SW480 (cell line): Measurements from ENCODE around the gene ESRRG.

Experiments used
- DNase-seq: peaks from one replicate; pipeline ENCODE4 v3.0.0-alpha.2; 2016; ENCODE audit warnings: low spot score

ESRRG gene

DNA sequence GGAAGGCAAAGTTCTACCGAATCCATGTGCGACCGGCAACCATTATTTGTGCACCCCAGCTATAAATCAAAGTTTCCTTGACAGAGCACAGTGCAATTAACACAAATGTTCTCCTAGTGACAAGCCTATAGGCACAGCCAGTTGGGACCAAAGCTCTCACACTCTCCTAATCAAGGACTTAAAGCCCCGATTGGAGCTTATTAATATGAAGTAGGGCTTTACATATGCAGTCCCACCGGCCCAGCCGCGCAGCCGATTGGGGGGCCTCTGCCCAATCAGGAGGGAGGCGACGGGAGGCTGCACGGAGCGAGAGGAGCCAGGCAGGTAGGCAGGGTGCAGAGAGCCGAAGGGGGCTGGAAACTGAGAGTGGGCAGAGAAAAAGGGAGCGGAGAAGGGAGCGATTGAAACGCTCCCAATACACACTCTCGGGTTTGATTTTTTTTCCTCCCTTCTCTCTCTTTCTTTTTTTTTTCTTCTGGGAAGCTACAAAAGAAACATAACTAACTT, at the start of gene ESRRG:
Gene ESRRG, minus strand, starts transcription at position 156 of the 507 bp plus-strand sequence. Its CDS starts 130 bp downstream, at position 26.
- peak; percentile 90 for DNase-seq

DNA sequence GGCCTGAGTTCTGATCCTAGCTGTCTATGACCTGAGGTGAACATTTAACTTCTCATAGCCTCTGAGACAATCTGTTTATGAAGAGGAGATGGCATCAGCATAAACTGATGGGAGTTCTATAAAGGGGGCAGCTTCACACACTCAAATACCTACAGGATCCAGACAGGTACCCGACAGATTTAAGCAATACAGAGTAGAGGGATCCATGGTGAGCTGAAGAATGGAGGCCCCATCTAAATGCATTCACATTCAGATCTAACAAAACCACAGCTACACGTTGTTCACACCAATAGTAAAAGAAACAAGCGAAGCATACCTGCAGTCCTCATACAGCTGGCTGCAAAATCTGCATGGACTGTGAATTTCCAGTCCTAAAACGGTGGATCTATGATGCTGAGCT, 48.7 kb upstream of the ESRRG start:
- DNase-seq, result no peak

DNA sequence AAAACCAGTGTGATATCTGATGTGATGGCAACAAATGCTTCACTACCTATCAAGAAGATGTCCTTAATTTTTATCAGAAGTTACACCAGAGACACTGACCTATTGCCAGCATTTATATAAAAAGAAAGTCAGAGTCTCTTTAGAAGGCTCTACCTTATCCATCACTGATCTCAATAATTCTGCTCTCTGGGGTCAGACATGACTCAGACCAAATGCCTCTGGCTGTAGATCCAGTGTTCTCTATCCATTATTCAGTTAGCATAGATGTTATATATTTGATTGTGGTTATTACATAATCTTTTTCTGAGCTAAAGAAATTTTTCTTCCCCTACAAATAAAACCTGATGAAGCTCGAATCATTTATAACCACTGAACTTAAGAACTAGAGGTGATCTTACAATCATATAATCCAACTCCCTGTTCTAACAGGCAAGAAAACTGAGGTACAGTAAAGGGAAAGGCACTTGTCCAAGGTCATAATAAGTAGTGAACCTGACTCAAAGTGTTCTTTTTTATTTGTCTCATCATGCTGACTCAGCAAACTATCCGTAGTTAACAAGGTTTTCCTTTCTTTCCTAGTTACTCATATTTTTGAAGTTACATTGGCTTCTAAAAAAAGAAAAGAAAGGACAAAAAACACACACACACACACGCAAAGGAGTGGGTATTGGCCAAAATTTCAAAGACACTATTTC, 43.6 kb upstream of the ESRRG start:
- DNase-seq, result no peak

DNA sequence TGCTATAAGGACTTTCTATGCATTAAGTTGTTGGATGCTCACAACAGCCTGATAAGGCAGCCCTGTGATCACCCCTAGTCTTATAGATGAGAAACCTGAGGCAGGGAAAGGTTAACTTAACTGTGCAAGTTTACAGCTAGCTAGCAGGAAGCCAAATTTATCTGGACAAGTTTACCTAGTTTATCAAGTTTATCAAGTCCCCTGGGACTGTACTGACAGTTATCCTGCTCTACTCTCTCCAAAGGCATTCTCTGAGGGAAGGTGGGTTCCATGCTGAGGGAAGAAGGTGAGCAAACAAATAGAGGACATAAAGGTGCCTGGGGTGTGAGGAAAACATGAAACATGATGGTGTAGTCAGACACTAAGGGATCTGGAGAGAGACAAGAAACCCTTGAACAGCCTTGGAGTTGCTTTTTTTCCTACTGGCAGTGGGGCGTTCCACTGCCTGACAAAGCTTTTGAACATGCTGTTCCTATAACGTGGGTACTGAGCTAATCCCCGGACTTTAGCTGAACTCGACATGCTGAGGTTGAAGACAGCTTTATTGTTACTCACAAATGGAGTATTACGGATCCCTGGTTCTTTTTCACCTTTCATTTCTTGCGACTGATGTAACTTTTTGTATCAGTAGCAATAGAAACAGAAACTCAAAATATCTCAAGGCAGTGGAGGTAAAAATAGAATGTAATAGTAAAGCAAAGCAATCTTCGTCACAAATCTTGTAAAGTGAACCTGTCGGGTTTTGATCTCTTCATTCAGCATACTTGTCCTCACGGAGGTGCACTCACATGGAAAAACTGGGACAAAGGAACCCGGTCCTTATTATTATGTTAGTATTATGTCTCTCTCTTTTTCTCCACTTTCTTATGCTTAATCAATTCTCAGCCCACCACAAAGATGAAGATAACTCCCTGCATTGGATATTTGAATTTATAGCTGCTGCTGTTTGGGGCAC, 42.4 kb upstream of the ESRRG start:
- no peak for DNase-seq

DNA sequence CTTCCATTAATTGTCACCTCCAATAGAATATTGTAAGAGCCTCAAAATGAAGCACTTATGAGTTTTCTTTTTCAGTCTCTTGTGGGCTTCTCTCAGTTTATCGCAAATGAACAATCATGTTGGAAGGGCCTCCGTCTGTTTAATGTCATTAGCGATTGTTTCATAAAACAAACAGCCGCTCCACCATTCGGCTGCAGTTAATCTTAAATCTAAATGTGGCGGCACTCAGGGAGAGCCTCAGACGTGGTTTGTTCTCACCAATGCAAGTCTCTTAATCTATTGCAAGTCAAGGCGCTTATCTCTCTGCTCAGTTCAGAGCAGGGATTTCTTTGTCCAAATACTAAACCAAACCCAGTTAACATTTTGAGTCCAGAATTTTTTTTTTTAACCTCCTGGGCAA, 34.9 kb upstream of the ESRRG start:
- DNase-seq, result no peak

DNA sequence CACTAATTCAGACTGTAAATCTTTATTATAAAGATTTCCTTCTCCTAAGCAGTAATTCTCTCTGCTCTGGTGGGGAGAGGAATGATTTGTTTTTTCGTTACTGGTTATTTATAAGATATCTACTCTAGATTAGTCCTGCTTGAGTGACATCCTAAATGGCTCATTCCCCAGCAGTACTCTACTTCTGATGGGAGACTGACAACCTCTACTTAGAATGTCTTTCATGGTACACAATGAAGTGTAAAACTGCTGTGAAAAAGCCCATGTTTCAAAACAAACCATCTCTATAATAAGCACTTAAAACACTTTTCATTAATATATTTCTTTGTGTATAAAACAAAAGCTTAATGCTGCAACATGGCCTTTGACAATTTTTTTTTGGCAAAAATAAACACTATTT, 33.9 kb upstream of the ESRRG start:
- DNase-seq, result no peak

DNA sequence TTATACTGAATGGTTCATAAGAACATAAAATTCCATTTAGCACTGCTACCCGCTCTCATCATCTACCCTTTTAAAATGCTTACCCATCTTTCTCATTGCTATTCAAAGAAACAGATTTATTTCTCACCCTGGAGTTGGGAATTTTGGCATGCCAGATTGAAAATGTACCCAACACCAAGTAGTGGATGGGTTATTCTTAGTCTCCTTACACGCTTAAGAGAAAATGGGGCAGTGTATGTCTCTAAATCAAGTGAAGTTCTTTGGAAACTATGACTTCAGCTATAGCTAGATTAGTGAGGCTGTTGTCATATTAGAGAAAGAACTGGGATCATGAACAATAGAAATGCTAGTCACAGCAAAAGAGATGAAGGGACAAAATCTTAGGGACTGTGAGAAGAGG, 27.7 kb upstream of the ESRRG start:
- no peak for DNase-seq

DNA sequence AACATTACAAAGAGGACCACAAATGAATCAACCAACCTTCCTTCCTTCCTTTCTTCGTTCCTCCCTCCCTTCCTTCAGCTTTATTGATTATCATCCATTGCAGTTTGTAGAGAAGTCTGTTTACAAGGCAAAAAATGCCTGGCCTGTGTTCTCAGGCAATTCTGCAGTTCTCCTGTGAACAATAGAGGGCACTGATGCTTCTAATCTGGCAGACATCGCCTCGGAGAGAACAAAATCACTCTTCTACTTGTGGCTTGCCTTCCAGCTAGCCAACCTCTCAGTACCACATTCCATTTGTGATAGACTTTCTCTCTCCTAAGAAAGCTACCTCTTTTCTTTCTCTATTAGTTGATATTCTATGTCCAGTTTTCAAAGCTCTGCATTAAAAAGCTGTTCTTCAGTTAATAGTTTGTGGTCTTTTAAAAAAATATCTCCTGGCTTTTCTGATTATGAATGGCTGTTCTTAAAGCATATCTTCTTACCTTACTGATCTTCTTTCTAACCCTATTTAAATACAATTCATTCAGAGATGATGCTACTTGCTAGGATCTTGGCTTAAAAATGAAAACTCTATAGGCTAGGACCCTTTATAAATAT, 26.9 kb upstream of the ESRRG start:
- DNase-seq, result peak; percentile 66

DNA sequence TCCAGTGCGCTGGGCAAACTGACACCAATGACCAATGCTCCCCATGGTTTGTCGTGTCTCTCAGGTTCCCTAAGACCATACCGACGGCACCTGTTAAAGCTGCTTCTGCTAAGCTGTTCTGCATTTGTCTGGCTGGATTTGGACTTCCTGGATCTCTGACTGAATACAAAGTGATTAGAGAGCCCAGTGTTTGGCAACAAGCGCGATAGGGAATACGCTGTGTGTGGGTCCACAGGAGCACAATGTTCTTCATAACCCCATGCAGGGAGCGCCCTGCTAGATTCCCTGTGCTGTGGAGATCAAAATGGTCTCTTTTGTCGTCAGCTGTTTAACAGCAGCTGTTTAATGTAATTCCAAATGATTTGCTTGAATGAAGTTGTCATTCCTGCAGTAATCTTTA, 26.0 kb upstream of the ESRRG start:
- DNase-seq, result no peak

DNA sequence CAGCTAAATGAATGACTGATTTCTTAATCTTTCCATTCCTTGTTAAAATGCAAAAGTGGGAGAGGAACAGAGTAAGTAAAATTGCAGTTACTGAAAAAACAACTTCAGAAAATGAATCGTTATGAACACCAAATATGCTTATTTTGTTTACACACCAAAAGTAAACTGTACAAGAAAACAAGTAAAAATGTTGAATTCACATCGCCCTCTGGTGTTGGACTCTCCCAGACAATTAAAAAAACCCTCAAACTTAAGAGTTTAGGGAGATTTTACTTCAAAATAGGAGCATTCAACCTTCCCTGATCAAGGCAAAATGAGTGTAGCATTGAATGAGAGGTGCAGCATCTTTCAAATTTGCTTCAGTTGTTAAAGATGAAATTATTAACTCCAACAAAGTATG, 19.4 kb upstream of the ESRRG start:
- DNase-seq, result no peak

DNA sequence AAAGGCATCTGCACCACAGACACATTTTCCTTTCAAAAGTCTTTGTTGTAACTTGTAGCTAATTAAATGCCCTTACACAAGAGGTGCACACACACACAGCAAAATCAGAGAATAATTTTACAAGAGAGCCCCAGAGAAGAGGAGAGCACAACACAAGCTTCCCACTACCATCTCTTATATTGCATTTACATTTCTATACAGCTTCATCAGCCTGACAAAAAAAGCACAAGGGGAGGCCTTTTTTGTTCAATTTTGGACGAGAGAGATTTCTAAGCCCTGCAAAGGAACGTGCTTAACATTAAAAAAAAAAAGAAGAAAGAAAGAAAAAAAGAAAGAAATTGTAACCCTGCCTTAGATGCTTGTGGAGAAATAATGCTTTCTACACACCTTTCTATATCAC, 17.1 kb upstream of the ESRRG start:
- no peak for DNase-seq

DNA sequence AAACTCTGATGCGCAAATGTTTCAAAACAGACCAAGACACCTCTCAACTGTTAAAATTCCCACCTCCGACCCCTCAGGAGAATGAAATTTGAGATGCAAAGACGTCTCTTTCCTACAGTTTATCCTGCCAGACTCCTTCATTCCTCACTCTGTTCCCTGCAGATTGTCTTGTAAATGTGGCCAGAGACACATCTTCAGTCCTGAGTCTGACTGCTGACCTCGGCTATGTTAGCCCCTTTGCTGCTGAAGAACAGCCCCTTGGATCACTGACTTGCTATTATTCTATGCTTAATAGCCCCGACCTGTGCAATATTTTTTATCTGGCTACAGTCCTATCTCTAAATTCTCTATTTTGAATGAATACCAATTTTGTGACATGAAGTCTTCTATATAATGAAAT, 16.6 kb upstream of the ESRRG start:
- no peak for DNase-seq

DNA sequence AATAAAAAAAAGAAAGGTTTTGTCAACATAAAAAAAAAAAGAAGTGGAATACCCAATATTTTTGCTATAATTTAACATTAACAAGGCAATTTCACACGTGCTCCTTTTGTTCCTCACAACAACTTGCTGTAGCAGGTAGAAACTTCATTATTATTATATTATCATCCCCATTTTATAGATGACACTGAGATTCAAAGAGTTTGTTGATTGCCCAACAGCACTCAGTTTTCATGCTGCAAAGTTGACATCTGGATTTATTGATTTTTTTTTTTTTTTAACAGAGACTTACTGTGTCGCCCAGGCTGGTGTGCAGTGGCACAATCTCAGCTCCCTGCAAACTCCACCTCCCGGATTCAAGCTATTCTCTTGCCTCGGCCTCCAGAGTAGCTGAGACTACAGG, 8.9 kb upstream of the ESRRG start:
- no peak for DNase-seq

DNA sequence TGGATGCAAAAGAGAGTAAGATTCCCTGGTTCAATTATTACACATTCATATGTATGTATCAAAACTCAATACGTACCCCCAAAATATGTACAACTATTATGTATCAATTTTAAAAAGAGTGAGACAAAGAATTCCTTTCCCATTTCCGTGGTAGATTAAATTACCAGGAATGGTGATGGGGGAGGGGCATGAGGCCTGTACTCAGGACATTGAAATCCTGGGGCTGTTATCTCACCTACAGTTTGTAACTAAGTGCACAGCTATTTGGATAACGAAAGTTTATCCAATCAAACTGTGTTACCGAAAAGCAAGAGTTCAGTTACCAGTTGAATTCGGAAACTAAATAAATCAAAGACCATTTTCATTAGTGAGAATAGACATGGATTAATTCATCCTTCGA, 8.3 kb upstream of the ESRRG start:
- no peak for DNase-seq

DNA sequence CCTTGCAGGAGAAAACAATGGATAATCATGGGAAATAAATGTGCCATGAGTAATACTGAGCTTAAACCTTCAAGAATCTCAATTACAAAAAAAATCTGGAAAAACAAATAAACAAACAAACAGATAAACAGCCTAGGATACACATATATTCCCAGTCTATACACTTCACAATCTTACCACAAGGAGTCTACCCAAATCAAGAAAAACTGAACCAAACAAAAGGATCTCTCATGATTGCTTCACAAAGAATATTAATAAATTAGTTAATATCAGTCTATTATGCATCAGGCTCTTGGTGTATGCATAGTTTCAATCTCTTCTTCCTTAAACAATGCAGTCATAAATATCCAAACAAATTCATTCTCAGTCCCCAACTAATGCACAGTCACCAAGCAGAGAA, 3.2 kb upstream of the ESRRG start:
- DNase-seq, result no peak

DNA sequence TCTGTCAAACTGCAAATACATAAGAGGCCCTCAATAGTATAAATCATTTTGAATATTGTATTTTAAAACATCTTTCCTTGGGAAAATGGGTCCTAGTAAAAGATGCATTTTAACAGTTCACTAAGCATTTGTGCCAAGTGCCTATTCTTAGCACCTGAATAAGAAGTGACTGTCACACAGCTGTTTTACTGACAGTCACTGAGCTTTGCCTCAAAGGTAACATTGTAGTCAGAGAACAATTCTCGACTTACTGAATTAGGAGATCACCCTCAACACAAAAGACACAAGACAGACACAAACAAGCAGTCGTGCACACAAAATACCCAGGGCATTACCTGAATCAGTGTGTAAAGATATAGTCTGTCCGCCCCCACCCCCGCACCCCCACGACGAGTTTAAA, 408 bp downstream of the ESRRG start:
- peak; percentile 63 for DNase-seq

DNA sequence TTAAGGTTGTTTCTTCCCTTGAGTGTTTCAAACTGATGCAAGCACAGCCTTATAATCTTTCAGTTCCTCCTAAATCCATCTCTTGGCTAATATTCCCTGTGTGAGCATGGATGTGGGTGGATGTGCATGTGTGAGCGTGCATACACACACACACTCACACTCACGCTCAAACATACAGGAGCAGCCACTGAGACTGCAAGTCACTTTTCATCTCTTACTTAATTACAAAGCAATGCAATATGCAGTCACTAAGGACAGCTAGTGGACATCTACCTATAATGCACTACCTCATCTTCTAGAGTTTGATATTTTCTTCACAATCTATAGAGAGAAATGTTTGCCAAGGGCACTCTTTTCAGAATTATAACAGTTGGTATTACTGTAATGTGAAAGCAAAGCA, 1.4 kb downstream of the ESRRG start:
- peak; percentile 74 for DNase-seq

DNA sequence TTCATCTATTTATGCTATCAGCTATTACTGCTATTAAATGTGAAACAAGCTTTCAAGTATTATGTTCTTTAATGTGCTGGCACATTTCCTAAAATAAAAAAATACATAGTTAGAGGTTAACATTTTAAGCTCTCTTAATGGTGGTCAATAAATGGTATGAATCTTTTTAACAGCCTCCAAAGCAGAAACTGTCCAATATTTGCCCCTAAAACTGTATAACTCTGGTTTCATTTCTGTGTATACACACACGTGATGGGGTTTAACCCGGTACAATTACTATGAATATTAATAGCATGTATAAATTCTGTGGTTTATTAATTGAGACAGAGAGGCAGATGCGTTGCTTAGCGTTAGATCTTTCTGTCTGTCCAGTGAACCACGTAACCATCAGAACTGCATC, 2.2 kb downstream of the ESRRG start:
- DNase-seq, result no peak

DNA sequence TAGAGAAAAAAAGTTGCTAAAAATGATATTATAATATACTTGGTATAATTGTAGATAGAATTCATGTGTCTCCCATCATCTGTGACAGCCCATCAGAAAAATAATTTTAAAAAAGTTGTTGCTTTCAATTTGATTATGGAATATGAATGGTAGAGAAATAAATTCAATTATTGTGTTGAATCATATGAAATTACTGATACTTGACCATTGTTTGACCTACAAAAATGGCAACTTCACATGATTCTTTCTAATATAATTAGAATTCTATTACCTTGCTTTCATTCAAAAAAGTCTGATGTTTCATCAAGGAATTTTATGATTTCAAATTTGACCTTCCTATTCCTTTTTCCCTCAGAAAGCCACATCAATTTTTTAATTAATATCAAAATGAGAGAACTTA, 11.5 kb downstream of the ESRRG start:
- DNase-seq, result no peak

DNA sequence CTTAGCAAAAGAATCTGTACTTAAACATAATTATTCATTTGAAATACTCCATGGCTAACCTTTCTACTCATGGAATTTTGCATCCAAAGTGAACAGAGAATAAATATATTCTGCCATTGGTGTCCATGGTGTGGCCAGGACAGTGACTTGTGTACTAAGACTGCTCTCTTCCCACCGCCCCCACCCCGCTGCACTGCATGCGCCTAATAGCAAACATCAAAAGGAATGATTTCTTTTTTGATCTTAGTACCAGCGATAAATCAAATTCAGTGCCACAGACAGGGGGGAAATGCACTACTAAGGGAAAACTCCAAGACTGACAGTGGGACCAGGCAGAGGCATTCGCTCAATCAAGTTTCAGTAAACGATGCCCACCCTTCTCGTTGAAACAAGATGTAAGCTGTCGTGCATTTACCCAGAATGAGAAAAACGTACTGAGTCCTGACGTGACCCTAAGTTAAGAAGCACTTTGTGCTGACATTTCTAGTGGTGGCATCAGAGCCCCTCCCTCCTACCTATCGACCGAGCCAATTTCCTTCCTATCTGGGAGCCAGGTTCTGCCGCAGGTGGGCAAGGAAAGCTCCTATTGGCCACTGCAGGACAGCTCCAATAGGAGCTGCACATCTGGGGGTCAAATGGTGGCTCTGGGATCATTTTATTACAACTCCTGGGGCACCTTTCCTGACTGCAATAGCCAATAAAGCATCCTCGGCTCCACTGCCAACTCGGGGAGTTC, 12.5 kb downstream of the ESRRG start:
- peak; percentile 70 for DNase-seq

DNA sequence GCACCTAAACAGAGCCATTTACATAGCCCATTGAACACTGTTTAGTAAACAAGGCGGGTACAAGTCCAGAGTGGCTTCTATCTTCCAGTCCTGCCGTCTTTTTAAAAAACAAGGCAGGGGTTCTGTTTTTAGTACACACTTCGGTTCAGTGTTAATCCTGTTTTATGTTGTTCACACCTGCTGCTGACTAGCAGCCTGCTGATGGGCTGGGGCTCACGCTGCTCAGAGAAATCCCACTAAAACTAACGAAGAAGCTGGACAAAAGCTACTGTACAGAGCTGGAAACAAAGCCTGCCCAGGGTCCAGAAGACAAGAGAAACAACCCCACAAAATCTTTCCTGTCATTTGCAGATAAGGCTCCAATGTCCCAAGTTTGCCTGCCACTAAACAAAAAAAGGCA, 13.2 kb downstream of the ESRRG start:
- no peak for DNase-seq

DNA sequence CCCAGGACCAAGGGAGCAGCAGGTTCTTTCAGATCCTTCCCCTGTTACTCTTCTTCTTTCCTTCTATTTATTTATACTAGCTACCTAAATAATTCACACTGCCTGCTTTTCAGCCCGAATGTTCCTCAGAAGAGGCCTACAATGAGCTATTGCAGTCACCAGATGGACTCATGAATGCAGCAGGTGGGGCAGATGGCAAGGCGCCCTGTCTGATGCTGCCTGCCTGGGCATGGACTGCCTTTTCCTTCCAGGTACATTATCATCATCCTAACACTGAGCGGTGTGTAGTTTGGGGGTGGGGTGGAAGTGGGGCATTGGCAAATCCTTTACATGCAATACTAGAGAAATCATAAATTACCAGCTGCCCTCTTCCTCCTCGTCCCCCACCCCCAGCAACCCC, 17.6 kb downstream of the ESRRG start:
- DNase-seq, result no peak
